Hematopoietic multipotent progenitor cell (in vitro differentiated cells): Measurements from ENCODE around the gene CIAO2B. TPM values are rescaled to one million over a fixed set of nuclear protein-coding genes. Genes with fewer than 3 reads are reported as not detected.

Source experiments
- DNase-seq, 3 donors: peaks; one replicate each; pipeline ENCODE4 v3.0.0-alpha.2; 2011 to 2015; ENCODE audit warnings: low read depth in 2 of 3, low spot score in 2 of 3
- total RNA-seq: library from RNA; depleted of rRNA; stranded (reverse); fragments of >200 nt; gene quantifications from one replicate; pipeline ENCODE4 v1.2.3, GENCODE V29; 2012

The CIAO2B gene
- total RNA-seq, 1 donor, result 107 TPM

DNA sequence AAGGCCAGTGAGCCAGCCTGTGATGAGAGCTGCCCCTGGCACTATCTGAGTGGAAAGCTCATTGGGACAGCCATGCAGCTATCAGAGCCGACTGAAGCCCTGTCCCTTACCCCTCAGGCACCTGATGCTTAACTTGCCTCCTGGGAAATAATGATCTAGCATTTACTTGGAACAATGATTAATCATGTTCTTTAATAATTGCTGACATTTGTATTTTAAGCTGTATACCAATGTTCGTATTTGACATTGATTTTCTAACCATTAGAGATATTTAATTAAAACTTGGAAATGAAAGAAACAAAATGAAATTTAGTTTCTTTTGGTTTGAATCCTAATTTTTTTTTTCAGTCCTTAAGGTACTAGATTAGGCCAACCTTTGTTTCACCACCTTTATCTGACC lies 43.4 kb downstream of the CIAO2B start:
- no peak for DNase-seq

DNA sequence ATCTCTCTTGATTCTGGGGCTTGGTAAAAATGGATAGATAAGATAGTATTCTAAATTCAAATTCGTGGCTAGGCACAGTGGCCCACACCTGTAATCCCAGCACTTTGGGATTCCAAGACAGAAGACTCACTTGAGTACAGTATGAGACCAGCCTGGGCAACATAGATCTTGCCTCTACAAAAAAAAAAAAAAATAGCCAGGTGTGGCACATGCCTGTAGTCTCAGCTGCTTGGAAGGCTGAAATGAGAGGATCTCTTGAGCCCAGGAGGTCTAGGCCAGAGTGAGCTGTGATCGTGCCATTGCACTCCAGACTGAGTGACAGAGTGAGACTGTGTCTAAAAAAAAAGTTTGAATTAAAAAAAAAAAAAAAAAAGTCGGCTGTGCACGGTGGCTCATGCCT lies 44.6 kb downstream of the CIAO2B start:
- DNase-seq, result no peak

DNA sequence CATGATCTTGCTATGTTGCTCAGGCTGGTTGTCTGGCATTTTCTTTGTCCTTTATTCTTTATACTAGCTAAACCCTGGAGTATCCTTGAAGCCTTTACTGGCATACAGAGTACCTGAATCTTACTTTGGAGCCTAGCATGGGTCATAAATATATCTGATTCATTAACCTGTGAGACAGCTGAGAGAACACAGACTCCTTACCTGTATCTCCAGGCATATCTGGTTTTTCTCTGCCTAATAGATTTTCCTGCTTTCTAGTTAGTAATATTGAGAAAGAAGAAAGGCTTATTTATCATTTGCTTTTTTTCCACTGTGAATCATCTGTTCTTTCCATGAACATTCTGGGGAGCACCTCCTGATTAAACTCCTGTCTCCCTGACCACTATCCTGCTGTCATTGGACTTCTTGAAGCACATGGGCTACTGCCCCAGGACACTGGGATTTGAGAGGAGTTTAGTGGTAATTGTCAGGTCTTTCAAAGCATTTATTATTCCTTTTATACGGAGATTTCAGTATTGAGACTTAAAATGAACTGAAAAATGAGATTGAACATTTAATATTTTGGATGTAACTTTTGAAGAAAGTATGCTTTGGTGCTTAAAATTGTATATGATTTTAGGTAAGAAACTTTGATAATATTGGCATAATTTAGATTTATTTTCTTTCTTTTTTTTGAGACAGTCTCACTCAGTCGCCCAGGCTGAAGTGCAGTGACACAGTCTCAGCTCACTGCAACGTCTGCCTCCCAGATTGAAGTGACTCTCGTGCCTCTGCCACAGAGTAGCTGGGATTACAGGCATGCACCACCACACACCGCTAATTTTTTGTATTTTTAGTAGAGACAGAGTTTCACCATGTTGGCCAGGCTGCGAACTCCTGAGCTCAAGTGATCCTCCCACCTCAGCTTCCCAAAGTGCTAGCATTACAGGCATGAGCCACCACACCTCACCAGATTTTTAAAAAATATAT lies 45.3 kb downstream of the CIAO2B start:
- DNase-seq, result no peak

DNA sequence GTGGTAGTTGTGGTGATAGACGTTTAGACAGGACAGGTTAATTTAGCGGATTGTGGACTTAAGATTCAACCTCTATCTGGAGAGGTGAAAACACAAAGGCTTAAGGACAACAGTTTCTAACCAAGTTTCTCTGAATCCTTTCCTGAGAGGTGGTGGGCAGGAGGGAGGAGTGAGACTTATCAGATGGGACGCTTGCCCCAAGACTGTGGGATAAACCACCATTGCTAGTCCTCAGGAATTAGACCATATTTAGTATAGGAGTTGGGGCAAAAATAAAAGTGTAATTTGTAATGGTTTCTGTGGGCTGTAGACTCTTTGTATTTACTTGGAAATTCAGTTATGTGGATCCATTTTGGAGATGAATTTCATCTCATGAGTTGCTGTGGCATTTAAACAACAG lies 47.3 kb downstream of the CIAO2B start:
- DNase-seq, result no peak

DNA sequence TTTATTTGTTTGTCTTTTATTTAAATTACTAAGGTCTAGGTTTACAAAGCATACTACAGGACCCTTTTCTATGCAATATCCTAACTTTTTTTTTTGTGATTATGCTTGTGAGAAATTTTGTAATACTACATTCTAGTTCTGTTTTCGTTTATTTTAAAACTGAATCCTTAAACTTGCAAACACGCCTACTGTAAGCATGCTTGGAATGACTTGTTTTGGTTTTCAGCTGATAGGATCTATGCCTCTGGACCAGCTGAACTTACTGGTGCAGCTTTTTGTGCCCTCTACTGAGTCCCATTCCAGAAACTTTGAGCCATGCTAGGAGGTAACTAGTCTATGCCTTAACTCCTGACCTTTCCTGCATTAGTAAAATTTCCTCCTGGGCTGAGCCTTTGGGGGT lies 47.9 kb downstream of the CIAO2B start:
- no peak for DNase-seq

DNA sequence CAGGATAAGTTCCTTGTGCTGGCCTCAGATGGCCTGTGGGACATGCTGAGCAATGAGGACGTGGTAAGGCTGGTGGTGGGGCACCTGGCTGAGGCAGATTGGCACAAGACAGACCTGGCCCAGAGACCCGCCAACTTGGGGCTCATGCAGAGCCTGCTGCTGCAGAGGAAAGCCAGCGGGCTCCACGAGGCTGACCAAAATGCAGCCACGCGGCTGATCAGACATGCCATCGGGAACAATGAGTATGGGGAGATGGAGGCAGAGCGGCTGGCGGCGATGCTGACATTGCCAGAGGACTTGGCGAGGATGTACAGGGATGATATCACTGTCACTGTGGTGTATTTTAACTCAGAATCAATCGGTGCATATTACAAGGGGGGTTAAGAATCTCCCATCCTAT lies 48.7 kb downstream of the CIAO2B start:
- no peak for DNase-seq

DNA sequence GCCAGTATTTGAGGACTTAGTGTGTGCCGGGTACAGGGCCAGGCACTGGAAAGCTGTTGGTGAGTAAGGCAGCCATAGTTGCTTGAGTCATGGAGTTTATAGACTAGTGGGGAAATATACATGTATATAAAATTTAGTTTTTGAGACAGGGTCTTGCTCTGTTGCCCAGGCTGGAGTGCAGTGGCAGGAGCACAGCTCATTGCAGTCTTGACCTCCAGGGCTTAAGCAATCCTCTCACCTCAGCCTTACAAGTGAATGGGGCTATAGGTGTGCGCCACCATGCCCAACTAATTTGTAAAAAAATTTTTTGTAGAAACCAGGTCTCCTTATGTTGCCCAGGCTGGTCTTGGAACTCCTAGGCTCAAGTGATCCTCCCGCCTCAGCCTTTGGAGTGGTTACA lies 51.5 kb downstream of the CIAO2B start:
- DNase-seq, result no peak

Other genes with a start within 250 kb of the CIAO2B start
- 8.9 TPM for gene CMTM4, start 237.7 kb downstream of the CIAO2B start, total RNA-seq
- 37.4 TPM for gene DYNC1LI2, start 182.8 kb downstream of the CIAO2B start, total RNA-seq
- not detected for gene TERB1, start 132.8 kb downstream of the CIAO2B start, total RNA-seq
- gene NAE1, start 103.4 kb downstream of the CIAO2B start, total RNA-seq, result 17.2 TPM
- gene CA7, start 90.0 kb downstream of the CIAO2B start, total RNA-seq, result under 0.01 TPM
- 5.4 TPM for gene PDP2, start 53.9 kb downstream of the CIAO2B start, total RNA-seq
- not detected for gene CDH16, start 15.5 kb downstream of the CIAO2B start, total RNA-seq
- gene RRAD, start 8.9 kb downstream of the CIAO2B start, total RNA-seq, result 0.27 TPM
- 48.2 TPM for gene CES2, start 1.1 kb upstream of the CIAO2B start, total RNA-seq
- gene CES3, start 26.9 kb upstream of the CIAO2B start, total RNA-seq, result 4.6 TPM
- 8.1 TPM for gene CES4A, start 54.2 kb upstream of the CIAO2B start, total RNA-seq
- 55.7 TPM for gene CBFB, start 94.7 kb upstream of the CIAO2B start, total RNA-seq
- 21.0 TPM for gene PHAF1, start 175.5 kb upstream of the CIAO2B start, total RNA-seq
- 9.2 TPM for gene B3GNT9, start 216.6 kb upstream of the CIAO2B start, total RNA-seq
- gene TRADD, start 225.5 kb upstream of the CIAO2B start, total RNA-seq, result 29.6 TPM
- 14.8 TPM for gene FBXL8, start 225.6 kb upstream of the CIAO2B start, total RNA-seq
- 1.3 TPM for gene HSF4, start 230.3 kb upstream of the CIAO2B start, total RNA-seq
- 0.54 TPM for gene NOL3, start 236.1 kb upstream of the CIAO2B start, total RNA-seq
- 12.9 TPM for gene MATCAP1, start 249.6 kb upstream of the CIAO2B start, total RNA-seq